SH-SY5Y (cell line): ENCODE data around the gene CAMK2D.

Experiments used
- GATA2 ChIP-seq: IDR thresholded peaks from 2 replicates; pipeline ENCODE4 v1.6.1; 2011; ENCODE audit warnings: mild to moderate bottlenecking, low read depth, low read length
- GATA3 ChIP-seq: IDR thresholded peaks from 2 replicates; pipeline ENCODE4 v1.6.1; 2011; ENCODE audit warnings: low read depth, mild to moderate bottlenecking, low read length, moderate library complexity

The CAMK2D gene

DNA sequence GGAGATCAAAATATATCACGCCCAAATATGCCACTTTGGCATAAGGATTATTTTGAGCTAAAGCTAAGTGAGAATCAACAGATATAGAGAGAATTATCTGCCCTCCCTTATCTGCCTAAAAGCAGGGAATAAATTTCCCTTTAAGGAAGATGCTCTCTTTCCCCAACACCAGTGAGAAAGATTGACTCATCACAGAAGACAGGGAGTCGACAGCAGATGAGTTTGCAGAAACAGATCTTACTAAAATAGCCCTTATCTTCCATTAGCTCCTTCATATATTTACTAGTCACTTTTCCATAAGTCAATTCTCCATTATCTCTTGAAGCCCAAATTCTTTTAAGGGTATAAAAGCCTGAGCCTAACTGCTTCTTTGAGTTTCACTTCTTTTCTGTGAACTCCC is 156.6 kb downstream of the CAMK2D start:
- TF ChIP-seq GATA2, result no peak
- no peak for TF ChIP-seq GATA3

GRCh38 chr4:113603911-113604310 is 157.6 kb downstream of the CAMK2D start:
- TF ChIP-seq GATA3 (no peak), GATA2 (no peak)

- no peak for TF ChIP-seq GATA2
- no peak for TF ChIP-seq GATA3
These were observed 158.8 kb downstream of the CAMK2D start for GRCh38 chr4:113602646-113603228.

GRCh38 chr4:113601636-113602035 is 159.9 kb downstream of the CAMK2D start:
- no peak for TF ChIP-seq GATA2
- no peak for TF ChIP-seq GATA3

GRCh38 chr4:113596396-113596795 is 165.1 kb downstream of the CAMK2D start:
- TF ChIP-seq GATA3 (no peak), GATA2 (no peak)

GRCh38 chr4:113594231-113594556 is 167.3 kb downstream of the CAMK2D start:
- TF ChIP-seq GATA2, result no peak
- no peak for TF ChIP-seq GATA3

DNA sequence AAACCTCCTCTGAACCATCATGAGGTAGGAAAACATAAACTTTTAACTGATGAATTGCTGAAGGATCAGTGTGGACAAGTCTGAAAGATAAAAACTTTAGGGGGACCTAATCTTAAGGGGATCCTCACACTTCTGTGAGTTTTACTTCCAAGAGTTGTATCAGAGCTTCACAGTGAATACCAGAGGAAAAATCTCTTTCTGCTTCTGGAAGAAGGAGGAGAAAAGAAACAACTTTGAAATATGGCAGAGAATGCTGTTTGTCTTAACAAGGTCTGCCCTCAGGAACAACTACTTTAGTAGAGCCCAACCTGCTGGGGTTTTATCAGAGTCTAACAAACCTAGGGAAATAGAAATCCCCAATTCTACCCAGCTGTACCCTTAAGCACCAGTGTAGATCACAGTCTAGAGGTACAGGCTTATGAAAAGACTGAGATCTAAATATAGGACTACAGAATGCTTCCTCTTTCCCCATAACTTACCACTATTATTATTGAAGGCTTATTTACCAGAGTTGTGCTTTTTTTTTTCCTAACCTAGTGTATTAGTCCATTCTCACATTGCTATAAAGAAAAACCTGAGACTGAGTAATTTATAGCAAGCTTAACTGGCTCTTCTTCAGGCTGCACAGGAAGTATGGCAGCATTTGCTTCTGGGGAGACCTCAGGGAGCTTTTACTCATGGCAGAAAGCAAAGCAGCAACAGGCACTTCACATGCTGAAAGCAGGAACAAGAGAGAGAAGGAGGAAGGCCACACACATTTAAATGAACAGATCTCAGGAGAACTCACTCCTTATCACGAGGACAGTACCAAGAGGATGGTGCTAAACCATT is 167.9 kb downstream of the CAMK2D start:
- TF ChIP-seq GATA3, result no peak

GRCh38 chr4:113591982-113592381 is 169.6 kb downstream of the CAMK2D start:
- TF ChIP-seq GATA2, result no peak
- no peak for TF ChIP-seq GATA3

- TF ChIP-seq GATA2 (no peak), GATA3 (no peak)
These were observed 172.5 kb downstream of the CAMK2D start for GRCh38 chr4:113588895-113589668.

GRCh38 chr4:113587640-113588275 is 173.8 kb downstream of the CAMK2D start:
- TF ChIP-seq GATA2 (no peak), GATA3 (no peak)

DNA sequence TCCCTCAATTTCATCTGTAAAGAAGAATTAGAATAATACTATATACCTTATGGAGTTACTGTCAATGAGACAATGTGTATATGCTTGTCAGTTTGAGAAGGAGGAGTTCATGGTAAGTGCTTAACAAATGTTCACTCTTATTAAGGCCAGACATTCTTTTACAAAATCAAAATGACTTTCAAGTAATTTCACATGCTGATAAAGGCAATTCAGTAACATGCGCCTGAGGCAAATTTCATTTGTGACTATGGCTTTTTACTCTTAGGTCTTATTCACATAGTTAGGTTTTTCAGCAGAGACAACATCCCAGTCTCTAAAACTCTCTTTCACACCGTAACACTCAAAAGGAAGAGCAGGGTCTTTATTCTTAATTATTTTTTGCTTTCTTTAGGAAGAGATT is 174.4 kb downstream of the CAMK2D start:
- TF ChIP-seq GATA2, result no peak
- TF ChIP-seq GATA3, result no peak

DNA sequence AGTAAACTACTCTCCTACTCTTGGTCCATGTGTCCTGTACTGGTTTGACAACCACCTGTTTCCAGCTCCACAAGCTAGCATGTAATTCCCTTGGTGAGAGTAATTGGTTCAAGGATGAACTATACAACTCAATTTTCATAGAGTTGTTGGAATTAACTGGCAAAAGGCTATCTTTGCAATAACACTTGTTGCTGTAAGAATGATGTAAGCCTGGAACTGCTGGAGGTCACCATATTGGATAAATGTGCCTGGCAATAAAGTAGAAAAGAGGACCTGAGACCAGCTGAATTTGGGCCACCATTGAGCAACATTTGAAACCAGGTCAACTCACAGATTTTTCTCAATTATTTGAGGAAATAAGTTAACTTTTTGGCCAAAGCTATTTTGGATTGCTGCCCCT is 175.5 kb downstream of the CAMK2D start:
- TF ChIP-seq GATA3, result no peak
- TF ChIP-seq GATA2, result no peak

DNA sequence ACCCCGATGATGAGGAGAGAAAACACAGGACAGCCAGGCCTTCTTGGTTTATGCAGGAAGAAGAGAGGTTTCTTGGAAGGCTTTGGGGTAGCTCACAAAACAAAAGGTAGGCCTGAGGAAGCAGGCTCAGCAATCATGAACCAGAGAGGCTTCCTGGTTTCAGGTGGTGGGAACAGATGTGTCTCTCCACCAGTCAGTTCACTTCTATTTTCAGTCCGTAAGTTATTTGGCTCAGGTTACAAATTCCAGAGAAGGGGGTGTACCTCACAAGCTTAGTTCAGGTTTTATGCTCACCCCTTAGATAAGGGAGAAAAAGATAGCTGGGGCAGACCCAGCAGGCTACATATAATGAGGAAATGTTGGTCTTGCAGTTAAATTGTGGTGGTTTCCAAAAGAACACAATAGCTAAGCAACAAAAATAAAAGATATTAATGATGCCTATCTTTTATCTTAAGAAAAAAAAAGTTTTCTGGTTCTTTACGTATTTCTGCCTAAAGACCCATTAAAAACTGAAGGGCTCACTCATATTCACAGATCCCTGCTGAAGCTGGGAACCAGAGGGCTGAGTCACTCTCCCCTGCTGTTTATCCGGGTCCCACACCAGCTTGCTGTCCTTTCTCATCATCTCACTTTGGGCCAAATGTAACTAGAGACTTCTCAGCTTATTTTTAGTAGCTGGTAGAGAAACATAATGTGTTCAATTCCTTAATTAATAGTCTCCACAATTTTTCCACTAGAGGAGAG is 177.0 kb downstream of the CAMK2D start:
- no peak for TF ChIP-seq GATA3
- no peak for TF ChIP-seq GATA2

DNA sequence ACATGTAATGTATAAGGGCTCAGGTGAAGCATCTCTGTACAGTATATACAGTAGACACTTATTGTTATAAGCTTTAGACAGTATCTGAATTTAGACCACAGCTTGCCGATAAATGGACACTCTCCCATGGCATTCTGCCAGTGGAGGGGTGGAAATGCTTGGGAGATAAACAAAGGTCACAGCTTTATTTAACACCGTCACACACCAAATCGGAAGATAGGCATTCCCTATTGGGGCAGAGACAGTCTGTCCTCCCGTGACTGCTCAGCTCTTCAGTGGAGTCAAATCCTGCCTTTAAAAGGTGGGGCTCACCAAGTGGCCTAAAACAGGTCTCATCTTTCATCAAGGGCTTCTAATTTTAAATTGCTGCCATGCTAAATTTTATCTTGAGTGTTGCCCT is 178.8 kb downstream of the CAMK2D start:
- no peak for TF ChIP-seq GATA2
- no peak for TF ChIP-seq GATA3
